T-helper 2 cell (primary cell): ENCODE results near the gene HIVEP3.
A peak's percentile ranks its signal among the peaks of the same experiment; 100 is the strongest.

ENCODE experiments used
- DNase-seq, 5 experiments: peaks; one replicate each; pipeline versions ENCODE4 v3.0.0 to v3.0.0-alpha.2; 2012 to 2022

HIVEP3 gene

DNA sequence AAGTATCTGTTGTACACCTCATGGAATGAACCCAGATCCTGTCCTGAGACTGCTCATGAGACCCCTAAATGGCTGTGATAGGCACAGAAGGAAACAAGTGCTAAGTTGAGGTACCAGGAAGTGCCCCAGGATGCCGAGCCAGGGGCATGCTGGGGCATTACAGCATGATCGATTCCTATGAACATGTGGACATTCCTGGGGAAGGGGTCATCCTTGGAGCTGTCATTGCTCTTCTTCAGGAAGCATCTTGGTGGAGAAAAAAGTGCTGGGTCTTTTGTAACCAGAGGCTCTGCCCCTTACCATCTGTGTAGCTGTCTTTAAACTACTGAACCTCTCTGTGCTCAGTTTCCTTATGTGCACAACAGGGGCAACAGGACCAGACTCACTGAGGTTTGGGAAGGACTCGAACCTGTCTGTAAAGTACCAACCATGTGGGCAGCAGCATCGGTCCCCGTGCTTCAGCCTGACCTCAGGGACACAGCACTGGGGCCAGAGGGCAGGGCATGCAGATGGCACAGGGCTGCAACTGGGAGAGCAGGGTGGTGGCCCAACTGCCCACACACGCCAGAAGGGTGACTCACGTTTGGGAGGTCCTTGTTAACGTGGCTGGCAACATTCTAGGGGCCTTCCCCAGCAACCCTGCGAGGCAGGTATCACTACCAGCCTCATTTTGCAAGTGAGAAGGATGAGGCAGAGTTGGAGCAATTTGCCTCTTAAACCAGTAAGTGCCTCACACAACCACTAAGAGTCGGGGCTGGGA is 291.9 kb downstream of the HIVEP3 start:
- DNase-seq, result peak in 1 of 5 experiments; percentile 48

DNA sequence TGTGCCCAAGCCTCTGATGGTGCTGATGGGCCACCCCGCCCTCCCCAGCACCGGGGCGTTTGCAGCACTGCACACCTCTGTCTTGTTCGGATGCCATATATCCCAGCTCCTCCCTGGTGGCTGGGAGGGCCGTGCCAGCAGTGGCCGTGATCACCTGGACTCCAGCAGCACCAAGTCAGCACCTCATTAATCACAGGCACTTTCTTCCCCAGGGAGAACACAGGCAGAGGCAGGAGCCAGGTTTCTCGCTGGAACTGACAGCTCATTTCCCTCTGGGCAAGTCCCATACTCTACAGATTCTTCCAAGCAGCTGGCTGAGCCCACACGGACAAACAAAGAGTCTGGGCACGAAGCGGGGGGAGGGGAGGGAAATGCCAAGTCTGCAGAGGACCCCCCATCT is 292.6 kb downstream of the HIVEP3 start:
- no peak for DNase-seq

DNA sequence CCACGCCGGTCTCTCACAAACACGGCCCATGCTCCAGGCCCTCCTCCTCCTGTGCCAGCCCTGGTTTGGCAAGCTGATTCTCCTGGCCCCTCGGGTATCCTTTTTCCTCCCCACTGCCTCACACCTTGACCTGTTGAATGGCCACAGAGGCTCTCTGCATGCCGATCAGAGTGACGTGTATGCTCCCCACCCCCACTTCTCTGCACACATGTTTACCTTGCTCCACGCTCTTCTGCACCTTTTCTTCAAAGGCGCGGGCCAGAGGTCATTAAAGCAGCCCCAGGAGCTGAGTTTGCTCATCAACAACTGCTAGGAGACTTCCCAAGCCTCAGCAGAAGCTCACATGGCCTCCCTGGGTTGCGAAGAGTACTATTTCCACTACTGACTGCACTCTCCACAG is 295.0 kb downstream of the HIVEP3 start:
- no peak for DNase-seq

DNA sequence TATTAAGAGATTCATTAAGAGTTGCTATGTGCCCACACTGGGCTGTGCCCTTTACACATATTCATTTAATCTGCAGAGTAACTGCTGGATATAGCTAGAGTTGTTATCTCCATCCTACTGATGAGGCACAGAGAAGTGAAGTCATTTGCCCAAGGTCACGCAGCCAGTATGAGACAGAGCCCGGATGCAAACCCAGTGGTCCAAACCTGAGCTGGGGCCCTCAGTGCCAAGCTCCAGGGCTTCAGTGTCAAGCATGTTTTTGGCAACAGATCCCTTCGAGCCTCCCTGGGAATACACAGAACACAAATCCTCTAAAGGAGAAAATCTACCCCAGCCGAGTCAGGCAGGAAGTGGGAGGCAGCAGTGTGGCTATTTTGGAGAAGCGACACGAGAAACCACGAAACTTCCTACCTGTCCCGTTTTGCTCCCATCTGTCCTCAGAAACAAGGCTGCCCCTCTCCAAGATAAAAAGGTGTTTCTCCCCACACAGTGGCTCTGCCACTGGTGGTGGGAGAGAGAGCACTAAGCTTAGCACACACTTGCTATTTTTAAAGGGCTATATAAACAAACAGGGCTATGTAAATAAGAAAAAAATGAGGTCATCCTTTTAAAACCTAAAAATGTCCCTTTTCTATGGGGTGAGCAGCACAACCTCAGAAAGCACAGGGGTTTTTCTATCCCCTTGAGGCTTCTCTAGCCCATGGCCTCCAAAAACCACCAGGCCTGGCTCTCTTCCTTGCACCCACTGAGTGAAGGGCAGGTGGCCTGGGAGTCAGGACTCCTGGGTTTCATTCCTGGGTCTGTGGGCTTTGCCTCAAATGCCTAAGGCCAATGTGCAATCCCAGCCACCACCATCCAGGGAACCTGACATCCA is 295.6 kb downstream of the HIVEP3 start:
- DNase-seq, result no peak

DNA sequence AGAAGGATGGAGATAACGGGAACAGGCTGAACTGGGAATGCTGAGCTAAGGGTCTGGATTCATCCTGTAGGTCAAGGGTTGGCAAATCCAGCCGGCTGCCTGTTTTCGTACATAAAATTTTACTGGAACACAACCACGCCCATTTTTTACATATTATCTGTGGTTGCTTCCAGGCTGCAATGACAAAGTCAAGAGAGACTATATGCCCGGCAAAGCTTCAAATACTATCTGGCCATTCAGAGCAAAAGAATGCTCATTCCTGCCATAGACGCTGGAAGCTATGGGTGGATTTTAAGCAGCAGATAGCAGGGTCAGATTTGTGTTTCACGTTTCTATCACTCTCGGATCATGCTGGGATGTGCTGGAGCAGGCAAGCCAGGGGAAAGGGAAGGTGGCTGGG is 296.3 kb downstream of the HIVEP3 start:
- DNase-seq, result no peak

DNA sequence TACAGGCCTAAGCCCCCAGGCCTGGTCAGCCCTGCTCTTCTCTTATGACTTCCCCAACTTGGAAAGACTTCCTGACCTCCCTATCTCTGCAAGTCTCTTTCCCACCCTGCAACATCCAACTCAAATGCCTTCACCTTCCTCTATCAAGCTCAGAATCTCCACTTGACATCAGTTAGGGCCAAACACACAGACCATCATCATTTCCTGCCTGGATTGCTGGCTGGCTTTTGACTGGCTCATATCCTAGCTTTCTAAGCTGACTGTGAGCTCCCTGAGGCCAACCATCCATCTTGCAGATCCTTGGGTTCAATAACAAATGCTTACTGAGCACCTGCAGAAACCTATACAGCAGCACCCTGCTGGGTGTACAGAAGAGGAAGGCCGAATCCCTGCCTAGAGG is 296.9 kb downstream of the HIVEP3 start:
- DNase-seq, result no peak

DNA sequence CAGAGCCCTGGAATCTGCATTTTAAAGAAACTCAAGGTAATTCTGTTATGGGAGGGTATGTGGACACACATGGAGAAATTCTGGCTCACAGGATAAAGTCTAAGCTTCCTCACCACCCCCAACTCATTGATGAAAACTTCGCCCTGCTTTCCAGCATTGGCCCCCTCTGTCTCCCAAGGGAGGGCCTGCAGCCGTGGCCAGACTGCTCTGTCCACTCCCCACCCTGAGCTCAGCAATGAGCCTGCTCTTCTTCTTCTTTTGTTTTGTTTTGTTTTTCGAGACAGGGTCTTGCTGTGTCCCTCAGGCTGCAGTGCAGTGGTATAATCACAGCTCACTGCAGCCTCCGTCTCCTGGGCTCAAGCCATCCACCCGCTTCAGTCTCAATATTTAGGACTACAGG is 297.5 kb downstream of the HIVEP3 start:
- DNase-seq, result no peak

DNA sequence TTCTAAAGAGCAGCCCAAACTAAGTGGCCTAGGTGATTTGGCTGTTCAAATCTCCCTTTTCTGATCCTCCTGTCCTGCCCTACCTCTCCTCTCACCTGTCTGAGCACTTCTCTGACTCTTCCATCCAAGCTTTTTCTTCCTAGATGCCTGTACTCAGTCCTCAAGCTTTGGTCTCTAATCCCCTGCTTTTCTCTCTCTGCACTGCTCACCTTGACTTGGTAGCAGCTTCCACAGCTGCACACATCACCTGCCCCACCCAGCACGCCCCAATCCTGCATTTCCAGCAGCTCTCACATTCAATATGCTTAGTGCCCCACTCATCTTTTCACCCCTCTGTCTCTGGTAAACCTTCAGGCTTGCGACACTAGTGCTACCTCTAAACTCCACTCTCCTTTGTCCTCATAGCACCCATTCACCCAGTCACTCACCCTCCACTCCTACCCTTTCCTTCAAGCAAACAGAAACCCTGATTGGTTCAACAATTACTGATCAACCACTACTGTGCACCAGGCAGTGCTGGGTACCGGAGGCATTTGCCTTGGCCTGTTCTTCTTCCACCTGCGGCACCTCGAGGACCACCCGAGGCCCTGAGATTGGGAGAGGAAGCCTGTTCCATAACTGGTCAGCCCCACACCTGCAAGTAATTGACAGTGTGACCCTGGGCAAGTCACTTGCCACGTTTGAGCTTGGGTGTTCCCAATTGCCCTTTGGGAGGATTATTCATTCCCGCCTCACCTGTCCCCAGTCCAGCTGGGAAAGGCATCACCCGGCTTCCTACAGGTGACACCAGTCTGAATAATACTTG is 298.2 kb downstream of the HIVEP3 start:
- no peak for DNase-seq

- no peak for DNase-seq
Measured at GRCh38 chr1:41619511-41620364, 299.0 kb downstream of the HIVEP3 start.

GRCh38 chr1:41618871-41619270 is 299.9 kb downstream of the HIVEP3 start:
- no peak for DNase-seq

DNA sequence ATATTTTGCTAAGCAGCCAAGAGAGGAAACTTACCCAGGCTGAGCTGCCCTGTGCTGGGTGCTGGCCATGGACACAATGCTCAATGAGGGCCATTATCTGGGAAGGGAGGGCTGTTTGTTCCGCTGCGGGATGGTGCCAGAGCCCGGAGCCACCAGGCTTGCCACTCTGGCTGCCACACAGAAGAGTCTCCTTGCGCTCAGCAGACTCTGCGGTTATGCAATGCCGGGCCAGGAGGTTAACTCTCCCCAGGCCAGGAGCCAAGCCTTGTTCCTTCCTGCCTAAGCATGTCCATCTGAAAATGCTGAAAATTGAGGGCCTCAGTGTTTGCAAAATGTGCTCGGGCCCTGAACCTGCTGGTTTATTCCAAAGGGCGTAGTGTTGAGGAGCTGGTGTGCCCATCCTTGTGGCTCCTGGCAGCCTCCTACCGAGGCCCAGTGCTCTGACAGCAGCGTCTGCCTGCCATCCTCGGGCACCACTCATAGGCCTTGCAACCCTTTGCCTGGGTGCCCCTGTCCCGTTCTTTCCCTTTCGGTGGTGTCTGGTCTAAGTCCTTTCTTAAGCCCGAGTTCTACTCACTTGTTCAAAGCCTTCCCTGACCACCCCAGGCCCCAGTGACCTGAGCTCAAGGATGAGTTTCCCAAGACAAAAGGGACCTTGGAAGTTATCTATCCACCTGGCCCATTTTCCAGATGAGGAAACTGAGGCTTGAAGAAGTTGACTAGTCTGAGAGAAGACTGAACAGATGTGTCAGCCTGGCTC is 300.5 kb downstream of the HIVEP3 start:
- no peak for DNase-seq

- DNase-seq, result no peak
Measured at GRCh38 chr1:41617336-41617735, 301.4 kb downstream of the HIVEP3 start.

GRCh38 chr1:41616563-41616962 is 302.2 kb downstream of the HIVEP3 start:
- DNase-seq, result no peak

GRCh38 chr1:41615981-41616380 is 302.7 kb downstream of the HIVEP3 start:
- DNase-seq, result no peak

- DNase-seq, result no peak
Measured at GRCh38 chr1:41615316-41615715, 303.4 kb downstream of the HIVEP3 start.

DNA sequence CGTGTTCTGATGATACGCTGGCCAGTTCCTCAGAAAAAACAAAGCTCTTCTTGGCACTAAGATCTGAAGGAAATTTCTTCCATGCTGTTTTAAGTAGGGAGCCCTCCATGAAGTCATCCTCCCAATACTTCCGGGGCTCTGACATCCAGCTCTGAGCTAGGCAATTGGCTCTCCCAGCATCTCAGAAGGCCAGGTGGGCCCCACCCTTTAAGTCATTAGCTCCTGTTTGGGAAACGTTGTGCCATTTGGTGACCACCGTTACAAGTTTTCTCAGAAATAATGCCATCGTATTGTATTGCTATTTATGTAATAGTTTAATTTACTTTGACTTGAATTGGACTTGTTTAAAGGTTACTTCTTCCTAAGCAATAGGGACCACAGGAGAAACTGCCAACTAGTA is 303.9 kb downstream of the HIVEP3 start:
- DNase-seq, result no peak

- no peak for DNase-seq
Measured at GRCh38 chr1:41613689-41614574, 304.8 kb downstream of the HIVEP3 start.

DNA sequence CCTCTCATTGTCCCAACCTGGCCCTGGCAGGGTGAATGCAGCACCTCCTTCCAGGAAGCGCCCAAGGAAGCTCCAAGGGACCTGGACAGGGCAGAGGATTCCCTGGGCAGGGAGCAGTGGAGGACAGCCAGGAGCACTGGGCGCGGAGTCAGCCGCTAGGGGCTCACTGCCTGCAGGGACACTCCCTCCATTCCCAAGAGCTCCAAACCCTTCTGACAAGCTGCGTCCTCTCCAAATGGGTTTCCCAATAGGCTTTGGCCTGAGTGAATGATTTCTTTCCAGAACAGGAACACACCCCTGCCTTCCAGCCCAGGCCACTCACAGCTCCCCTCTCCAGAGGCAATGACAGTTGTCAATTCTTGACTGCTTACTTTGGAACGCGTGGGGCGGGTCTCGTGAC is 305.8 kb downstream of the HIVEP3 start:
- DNase-seq, result no peak

- no peak for DNase-seq
Measured at GRCh38 chr1:41611932-41612450, 306.7 kb downstream of the HIVEP3 start.
